Measurements from ENCODE around the gene DMRT1.
"Not testable (repeated sequence)": the region's sequence is repeated elsewhere in the genome, so short reads cannot be mapped to it uniquely, and the experiment has no call there.

The DMRT1 gene

DNA sequence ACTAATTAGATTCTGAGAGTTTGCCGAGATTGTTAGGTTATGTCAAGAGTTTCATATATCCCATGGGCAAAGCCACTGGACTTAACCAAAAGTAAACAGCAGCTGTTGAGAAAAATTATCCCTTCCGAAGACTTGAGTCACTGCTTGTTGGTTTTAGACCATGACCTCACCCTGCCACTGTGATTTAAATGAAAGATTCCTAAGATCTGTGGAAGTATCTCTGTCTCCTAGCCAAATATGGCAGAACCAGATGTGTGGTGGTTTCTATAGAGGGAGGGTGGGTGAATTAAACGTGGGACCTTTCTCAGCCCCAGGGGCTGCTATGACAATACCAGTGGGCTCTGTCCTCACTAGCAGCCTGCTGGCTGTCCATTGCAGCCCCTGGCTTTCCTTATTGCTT is 154.3 kb downstream of the DMRT1 start:
- DNase-seq (ENCODE audit: low spot score) (peak; percentile 24), FAIRE-seq (no peak)

DNA sequence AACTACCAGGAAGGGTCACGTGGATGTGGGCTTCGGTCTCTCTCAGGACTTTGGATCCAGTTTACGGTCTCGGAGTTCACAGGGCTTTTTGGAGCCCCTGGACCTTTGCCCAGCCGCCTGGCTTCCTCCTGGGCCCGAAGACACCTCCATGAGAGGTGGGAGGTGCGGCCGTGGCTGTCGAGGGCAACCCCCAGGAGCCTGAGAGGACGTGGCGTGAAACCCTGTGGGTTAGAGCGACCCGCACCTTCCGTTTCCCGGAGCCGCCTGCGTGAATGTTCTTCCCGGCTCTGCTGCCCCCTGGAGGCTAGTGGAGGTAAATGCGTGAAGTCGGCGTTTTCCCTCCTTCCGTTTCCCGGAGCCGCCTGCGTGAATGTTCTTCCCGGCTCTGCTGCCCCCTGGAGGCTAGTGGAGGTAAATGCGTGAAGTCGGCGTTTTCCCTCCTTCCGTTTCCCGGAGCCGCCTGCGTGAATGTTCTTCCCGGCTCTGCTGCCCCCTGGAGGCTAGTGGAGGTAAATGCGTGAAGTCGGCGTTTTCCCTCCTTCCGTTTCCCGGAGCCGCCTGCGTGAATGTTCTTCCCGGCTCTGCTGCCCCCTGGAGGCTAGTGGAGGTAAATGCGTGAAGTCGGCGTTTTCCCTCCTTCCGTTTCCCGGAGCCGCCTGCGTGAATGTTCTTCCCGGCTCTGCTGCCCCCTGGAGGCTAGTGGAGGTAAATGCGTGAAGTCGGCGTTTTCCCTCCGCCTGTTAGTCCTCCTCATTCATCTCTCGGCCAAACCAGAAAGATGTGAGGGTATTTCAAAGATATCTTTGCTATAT is 157.0 kb downstream of the DMRT1 start:
- FAIRE-seq; DNase-seq (ENCODE audit: low spot score): not testable (repeated sequence)

DNA sequence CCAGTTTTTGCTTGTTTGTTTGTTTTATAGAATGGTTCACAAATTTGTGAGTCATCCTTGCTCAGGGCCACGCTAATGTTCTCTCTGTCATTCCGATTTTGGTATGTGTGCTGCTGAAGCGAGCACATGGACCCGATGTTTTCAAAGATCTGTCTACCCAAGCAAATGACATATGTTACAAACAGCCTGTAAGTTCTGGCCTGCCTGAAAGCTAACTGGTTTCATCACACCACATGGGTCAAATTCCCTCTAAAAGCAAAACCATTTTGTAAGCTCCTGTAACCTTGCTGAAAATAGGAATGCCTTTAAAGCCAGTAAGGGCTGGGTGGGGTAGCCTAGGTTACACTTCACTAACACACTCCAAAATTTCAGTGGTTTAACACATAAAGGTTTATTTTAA is 160.3 kb downstream of the DMRT1 start:
- FAIRE-seq (no peak), DNase-seq (ENCODE audit: low spot score) (no peak)

DNA sequence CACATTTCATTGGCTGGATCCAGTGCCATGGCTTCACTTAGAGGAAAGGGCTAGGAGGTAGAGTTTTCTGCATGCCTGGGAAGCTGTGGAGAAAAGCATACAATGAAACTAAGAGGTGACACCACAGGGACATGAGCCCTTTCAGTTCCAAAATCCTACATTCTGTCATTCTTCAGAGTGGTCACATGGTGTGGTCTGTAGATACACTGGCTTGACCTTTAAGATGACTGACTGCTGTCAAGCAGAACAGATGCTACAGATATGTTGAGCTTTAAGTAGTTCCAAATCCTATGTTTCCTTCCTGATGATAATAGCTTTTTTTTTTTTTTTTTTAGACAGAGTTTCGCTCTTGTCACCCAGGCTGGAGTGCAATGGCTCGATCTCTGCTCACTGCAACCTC is 161.2 kb downstream of the DMRT1 start:
- DNase-seq (ENCODE audit: low spot score) (no peak), FAIRE-seq (no peak)

DNA sequence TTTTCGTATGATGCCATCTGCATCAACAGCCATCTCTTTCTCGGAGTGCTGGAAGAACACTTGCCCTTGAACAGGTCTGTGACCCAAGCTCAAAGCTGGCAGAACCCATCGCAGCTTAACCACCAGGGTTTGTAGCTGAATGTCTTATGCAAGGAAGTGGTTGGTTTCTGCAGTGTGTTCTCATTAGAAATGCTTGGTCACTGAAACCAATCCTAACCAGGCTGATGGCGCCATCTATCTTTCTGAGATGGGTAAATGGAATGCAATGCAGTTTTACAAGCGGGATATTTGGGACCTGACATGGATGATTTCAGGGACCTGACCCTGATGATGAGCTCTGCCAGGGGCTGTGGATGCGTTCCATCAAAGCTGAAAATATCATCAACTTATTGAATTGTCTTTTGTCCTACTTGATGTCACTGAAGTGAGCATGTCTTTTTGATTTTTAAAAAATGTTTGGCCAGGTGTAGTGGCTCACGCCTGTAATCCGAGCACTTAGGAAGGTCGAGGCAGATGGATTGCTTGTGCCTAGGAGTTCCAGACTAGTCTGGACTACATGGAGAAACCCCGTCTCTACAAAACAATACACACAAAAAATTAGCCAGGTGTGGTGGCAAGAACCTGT is 163.7 kb downstream of the DMRT1 start:
- DNase-seq (ENCODE audit: low spot score): peak; percentile 47
- FAIRE-seq: no peak

DNA sequence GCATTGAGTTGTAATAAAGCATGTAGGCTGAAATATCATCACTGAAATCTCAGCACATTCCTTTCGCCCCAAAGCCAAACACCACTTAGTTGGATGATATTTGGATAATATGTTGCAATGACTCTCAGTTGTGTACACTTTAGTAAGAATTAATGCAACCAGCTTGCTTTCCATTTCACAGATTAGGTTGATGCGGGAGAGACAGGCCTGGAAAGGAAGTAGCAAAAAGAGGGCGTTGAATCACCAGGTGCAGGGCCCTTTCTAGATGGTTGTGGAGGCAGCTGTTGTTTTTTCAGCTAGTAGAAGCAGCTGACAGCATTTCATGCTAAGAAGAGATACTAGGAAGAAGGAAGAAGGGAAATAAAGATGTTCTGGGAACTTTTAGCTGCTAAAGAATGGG is 165.8 kb downstream of the DMRT1 start:
- FAIRE-seq (no peak), DNase-seq (ENCODE audit: low spot score) (no peak)

DNA sequence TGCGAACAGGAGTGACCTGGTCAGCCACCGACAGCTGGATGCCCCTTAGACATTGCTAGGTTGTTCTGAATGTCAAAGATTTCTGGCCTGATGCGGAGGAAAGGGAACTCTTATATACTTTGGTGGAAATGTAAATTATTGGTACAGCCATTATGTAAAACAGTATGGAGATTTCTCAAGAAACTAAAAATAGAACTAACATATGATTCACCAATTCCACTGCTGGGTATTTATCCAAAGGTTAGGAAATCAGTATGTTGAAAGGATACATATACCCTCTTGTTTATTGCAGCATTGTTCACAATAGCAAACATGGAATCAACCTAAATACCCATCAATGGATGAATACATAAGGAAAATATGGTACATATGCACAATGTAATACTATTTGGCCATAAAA is 166.7 kb downstream of the DMRT1 start:
- FAIRE-seq (no peak), DNase-seq (ENCODE audit: low spot score) (no peak)

DNA sequence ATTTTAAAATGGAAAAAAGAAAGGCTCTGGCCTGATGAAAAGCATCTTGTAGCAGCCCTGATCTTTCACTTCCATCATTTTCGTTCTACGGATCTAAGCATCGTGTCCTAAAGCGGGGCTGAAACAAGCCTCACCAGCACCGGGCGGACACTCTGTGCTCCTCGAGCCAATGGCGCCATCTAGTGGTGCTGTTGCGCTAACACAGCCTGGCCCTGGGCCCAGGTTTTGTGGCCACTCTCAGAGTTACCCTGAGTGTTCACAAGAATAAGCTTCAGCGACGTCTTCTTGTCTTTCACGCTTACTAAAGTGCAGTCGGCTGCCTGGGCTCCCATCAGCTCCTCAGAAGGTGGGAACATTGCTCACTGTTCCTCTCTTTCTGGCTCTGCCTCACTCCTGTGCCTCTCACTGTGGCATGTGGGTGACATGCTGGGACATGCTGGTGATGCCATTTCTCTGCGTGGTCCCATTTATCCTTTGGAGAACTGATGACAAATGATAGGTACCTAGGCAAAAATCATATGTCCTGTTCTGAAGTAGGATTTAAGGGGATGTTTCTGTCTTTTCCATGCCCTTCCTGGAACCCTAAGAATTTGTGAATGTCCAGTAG is 167.7 kb downstream of the DMRT1 start:
- DNase-seq (ENCODE audit: low spot score) (peak; percentile 68), FAIRE-seq (no peak)

DNA sequence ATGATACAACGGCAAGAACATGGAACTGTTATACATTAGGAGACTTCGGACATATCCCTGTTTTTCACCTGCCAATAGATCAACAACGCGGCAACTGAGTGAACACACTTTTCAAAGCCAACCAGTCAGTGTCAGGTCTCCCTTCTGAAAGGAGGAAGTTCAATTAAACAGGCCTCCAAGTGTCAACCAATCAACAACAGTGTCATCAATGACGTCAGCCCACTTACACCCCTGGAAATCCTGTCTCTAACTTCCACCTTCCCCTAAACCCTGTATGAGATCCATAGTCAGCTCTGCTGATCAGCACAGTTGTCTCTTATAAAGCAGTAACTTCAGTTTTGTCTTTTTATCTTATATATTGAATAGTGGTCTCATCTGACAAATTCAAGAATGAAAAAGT is 171.5 kb downstream of the DMRT1 start:
- DNase-seq (ENCODE audit: low spot score) (no peak), FAIRE-seq (no peak)

DNA sequence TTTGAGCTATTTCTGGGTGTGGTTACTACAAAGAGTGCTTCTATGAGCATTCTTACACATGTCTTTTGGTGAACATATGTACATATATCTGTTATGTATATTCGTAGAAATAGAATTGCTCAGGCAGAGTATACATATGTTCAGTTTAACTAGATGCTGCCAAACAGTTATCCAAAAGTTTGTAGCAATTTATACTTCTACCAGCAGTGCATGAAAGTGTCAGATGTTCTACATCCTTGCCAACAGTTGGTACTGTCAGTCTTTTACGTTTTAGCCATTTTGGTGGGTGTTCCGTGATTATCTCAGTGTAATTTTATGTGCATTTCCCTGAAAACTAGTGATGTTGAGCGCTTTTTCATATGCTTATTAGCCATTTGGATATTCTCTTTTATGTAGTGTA is 172.7 kb downstream of the DMRT1 start:
- DNase-seq (ENCODE audit: low spot score) (no peak), FAIRE-seq (no peak)

DNA sequence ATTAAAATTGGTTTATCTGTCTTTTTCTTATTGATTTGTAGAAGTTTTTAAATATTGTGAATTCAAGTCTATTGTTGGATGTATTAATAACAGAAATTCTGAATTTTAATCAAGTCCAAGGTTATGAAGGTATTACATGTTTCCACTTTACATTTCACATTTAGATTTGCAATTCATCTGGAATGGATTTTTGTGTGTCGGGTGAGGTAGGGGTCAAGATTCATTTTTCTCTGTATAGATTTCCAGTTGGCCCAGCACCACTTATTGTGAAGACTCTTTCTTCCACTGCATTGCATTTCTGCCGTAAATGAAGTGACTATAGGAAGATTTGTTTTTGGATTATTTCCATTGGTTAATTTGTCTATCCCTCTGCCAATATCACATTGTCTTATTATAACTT is 173.1 kb downstream of the DMRT1 start:
- no peak for DNase-seq (ENCODE audit: low spot score)
- no peak for FAIRE-seq

DNA sequence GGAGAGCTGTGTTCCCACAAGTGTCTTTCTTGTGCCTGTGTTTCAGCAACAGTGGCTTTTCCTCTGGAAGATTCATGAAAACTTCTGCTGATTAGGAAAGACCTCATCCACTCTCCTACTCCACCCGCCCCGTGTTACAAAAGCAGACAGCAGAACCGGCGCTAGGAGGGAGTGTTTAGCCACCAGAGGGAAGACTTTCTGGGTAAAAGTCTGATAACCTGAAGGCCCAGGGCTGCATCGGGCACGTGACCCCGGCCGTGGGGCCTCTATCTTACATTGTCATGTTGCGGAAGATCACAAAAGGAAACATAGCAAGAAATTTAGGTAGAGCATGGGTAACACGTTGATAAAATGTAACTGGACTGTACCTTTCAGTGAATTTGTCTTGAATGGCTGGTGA is 176.6 kb downstream of the DMRT1 start:
- no peak for FAIRE-seq
- DNase-seq (ENCODE audit: low spot score): peak; percentile 43

Measured in urothelium cell line (cell line).